ENCODE data around the gene NPBWR2.
A peak's percentile ranks its signal among the peaks of the same experiment; 100 is the strongest.

Gene NPBWR2

GRCh38 chr20:64080813-64081623 lies 26.3 kb downstream of the NPBWR2 start:
- Histone ChIP-seq H3K36me3 (ENCODE audit: control insufficient read depth, insufficient read depth, low read length) (no peaks in the 10 kb centered on the region), H3K4me3 (ENCODE audit: low read depth, low read length) (peak overlapping the region; percentile 82; the same call in 1 of the 2 replicates), H3K27me3 (ENCODE audit: control insufficient read depth, insufficient read depth, low read length) (peaks cover 57% of the 10 kb centered on the region), H3K4me1 (ENCODE audit: control insufficient read depth, insufficient read depth, low read length) (peaks cover 24% of the 10 kb centered on the region), H3K9me3 (ENCODE audit: control insufficient read depth, insufficient read depth, low read length) (no peaks in the 10 kb centered on the region), H3K9ac (ENCODE audit: low read depth, low read length) (no peak overlapping the region), H3K27ac (ENCODE audit: low read depth, low read length) (no peak overlapping the region)

DNA sequence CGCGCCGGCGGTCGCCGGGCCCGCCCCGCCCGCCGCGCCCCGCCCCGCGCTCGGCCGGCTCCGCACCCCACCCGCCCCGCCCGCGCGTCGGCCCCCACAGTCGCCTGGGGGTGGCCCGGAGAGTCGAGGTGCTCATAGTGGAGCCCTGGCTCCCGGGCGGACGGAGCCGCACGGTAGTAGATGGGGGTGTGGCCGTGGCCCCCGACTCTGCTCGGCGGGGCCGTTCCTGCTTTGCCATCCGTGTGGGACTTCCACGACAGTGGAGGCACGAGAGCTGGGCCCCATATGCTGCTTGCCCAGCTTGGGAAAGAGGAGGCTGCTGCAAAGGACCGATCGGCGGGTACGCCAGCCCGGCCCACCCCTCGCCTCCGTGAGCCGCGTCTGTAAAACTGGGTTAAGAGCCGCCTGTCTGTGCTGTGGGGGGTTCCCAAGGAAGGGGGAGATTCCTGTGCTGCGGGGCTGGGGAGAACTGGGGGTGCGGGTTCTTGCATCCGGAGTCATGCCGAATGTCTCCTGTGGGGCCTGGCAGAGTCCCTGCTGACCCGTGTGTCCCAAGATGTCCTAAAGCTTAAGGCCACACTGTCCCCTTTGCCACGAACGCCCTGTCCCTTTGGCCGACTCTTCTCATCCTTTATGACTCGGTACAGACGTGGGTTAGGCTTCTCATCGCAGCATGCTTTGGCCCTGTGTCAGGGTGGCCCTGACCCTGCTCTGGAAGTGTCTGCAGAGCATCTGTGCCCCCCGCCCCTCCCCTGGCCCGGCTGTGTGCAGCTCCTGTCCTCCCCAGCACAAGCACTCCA lies 27.2 kb downstream of the NPBWR2 start, which contains the start of gene OPRL1:
OPRL1 (plus strand) TSS at position 70 of the 800 bp plus-strand sequence. CDS start 12,639 bp downstream, outside the sequence.
- peak within 1 kb of the TSS; percentile 46; the same call in 1 of the 2 replicates for H3K9ac ChIP-seq (ENCODE audit: low read depth, low read length)
- peaks cover 24% of the 10 kb centered on the region for H3K4me1 ChIP-seq (ENCODE audit: control insufficient read depth, insufficient read depth, low read length)
- H3K27me3 ChIP-seq (ENCODE audit: control insufficient read depth, insufficient read depth, low read length), result peaks cover 49% of the 10 kb centered on the region
- H3K27ac ChIP-seq (ENCODE audit: low read depth, low read length), result peak within 1 kb of the TSS; percentile 21
- H3K36me3 ChIP-seq (ENCODE audit: control insufficient read depth, insufficient read depth, low read length), result no peaks in the 10 kb centered on the region
- peak within 1 kb of the TSS; percentile 82 for H3K4me3 ChIP-seq (ENCODE audit: low read depth, low read length)
- no peaks in the 10 kb centered on the region for H3K9me3 ChIP-seq (ENCODE audit: control insufficient read depth, insufficient read depth, low read length)

GRCh38 chr20:64079273-64080012 lies 27.9 kb downstream of the NPBWR2 start, which contains the start of gene RGS19:
RGS19 (minus strand) TSS chr20:64079518; CDS start chr20:64076886, 2,632 bp downstream.
- Histone ChIP-seq H3K27ac (ENCODE audit: low read depth, low read length) (peak within 1 kb of the TSS; percentile 21), H3K4me3 (ENCODE audit: low read depth, low read length) (peak within 1 kb of the TSS; percentile 82), H3K9ac (ENCODE audit: low read depth, low read length) (peak within 1 kb of the TSS; percentile 46; the same call in 1 of the 2 replicates), H3K9me3 (ENCODE audit: control insufficient read depth, insufficient read depth, low read length) (no peaks in the 10 kb centered on the region), H3K36me3 (ENCODE audit: control insufficient read depth, insufficient read depth, low read length) (no peaks in the 10 kb centered on the region), H3K4me1 (ENCODE audit: control insufficient read depth, insufficient read depth, low read length) (peaks cover 21% of the 10 kb centered on the region), H3K27me3 (ENCODE audit: control insufficient read depth, insufficient read depth, low read length) (peaks cover 41% of the 10 kb centered on the region)

DNA sequence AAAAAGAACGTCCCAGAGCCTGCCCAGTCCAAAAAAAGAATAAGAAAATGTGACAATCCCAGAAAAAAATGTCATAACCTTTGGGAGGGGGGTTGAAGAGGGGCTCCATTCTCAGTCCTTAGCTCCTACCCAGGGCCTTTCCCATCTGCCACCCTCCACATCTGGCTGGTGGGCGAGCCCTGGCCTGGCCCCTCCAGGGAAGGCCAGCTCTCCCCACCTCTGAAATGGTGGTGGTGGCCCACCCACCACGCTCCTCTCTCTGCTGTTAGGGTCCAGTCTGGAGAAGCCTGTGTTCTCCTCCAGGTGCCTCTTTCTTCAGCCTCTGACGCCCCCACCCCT lies 28.5 kb downstream of the NPBWR2 start:
- H3K4me3 ChIP-seq (ENCODE audit: low read depth, low read length), result peak overlapping the region; percentile 82
- H3K9me3 ChIP-seq (ENCODE audit: control insufficient read depth, insufficient read depth, low read length), result no peaks in the 10 kb centered on the region
- peaks cover 17% of the 10 kb centered on the region for H3K4me1 ChIP-seq (ENCODE audit: control insufficient read depth, insufficient read depth, low read length)
- no peaks in the 10 kb centered on the region; the same call in 1 of the 2 replicates for H3K36me3 ChIP-seq (ENCODE audit: control insufficient read depth, insufficient read depth, low read length)
- no peak overlapping the region for H3K27ac ChIP-seq (ENCODE audit: low read depth, low read length)
- peaks cover 36% of the 10 kb centered on the region for H3K27me3 ChIP-seq (ENCODE audit: control insufficient read depth, insufficient read depth, low read length)
- no peak overlapping the region for H3K9ac ChIP-seq (ENCODE audit: low read depth, low read length)

- Histone ChIP-seq H3K27ac (ENCODE audit: low read depth, low read length) (no peak overlapping the region), H3K9me3 (ENCODE audit: control insufficient read depth, insufficient read depth, low read length) (no peaks in the 10 kb centered on the region), H3K9ac (ENCODE audit: low read depth, low read length) (no peak overlapping the region), H3K27me3 (ENCODE audit: control insufficient read depth, insufficient read depth, low read length) (peaks cover 27% of the 10 kb centered on the region), H3K4me1 (ENCODE audit: control insufficient read depth, insufficient read depth, low read length) (peaks cover 14% of the 10 kb centered on the region), H3K36me3 (ENCODE audit: control insufficient read depth, insufficient read depth, low read length) (no peaks in the 10 kb centered on the region; the same call in 1 of the 2 replicates), H3K4me3 (ENCODE audit: low read depth, low read length) (no peak overlapping the region)
Measured at GRCh38 chr20:64077876-64078551, 29.4 kb downstream of the NPBWR2 start.

DNA sequence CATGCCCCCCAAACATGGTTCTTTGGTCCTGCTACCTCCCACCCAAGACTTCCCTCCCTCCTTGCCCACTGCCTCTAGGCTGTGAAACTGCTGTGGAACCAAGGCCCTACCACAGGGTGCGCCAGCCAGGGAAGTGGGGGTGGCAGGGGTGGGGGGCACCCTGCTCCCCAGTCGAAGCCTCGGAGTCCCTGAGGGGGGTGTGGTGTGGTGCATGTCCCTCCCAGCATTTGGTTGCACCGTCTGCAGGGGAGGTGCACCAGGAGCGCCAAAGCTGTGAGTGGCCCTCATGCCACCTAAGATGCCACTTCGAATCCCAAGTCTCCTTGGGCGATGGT lies 29.9 kb downstream of the NPBWR2 start:
- no peaks in the 10 kb centered on the region for H3K9me3 ChIP-seq (ENCODE audit: control insufficient read depth, insufficient read depth, low read length)
- no peak overlapping the region for H3K27ac ChIP-seq (ENCODE audit: low read depth, low read length)
- peaks cover 23% of the 10 kb centered on the region for H3K27me3 ChIP-seq (ENCODE audit: control insufficient read depth, insufficient read depth, low read length)
- H3K9ac ChIP-seq (ENCODE audit: low read depth, low read length), result no peak overlapping the region
- H3K36me3 ChIP-seq (ENCODE audit: control insufficient read depth, insufficient read depth, low read length), result no peaks in the 10 kb centered on the region; the same call in 1 of the 2 replicates
- peaks cover 12% of the 10 kb centered on the region; the same call in 1 of the 2 replicates for H3K4me1 ChIP-seq (ENCODE audit: control insufficient read depth, insufficient read depth, low read length)
- no peak overlapping the region for H3K4me3 ChIP-seq (ENCODE audit: low read depth, low read length)

DNA sequence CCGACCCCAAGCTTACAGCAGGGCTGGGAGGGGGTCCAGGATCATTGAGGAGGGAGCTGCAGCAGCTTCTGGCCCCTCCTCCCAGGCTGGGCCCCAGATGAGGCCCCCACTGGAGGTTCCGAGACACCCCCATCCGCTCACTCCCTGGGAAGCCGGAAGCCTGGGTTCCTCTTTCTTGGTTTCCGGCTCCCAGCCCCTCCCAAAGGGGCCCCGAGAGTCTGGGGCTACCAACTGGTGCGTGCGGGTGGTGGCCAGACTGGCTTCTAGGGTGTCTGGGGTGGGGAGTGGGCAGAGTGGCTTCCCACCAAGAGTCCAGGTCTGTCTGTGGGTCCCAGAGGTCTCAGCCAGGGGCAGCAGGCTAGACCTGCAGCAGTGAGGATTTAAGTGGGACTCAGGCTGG lies 30.3 kb downstream of the NPBWR2 start:
- no peak overlapping the region for H3K27ac ChIP-seq (ENCODE audit: low read depth, low read length)
- H3K4me1 ChIP-seq (ENCODE audit: control insufficient read depth, insufficient read depth, low read length), result peaks cover 8% of the 10 kb centered on the region; the same call in 1 of the 2 replicates
- no peaks in the 10 kb centered on the region for H3K9me3 ChIP-seq (ENCODE audit: control insufficient read depth, insufficient read depth, low read length)
- no peak overlapping the region for H3K4me3 ChIP-seq (ENCODE audit: low read depth, low read length)
- H3K27me3 ChIP-seq (ENCODE audit: control insufficient read depth, insufficient read depth, low read length), result peaks cover 20% of the 10 kb centered on the region
- no peaks in the 10 kb centered on the region; the same call in 1 of the 2 replicates for H3K36me3 ChIP-seq (ENCODE audit: control insufficient read depth, insufficient read depth, low read length)
- H3K9ac ChIP-seq (ENCODE audit: low read depth, low read length), result no peak overlapping the region

DNA sequence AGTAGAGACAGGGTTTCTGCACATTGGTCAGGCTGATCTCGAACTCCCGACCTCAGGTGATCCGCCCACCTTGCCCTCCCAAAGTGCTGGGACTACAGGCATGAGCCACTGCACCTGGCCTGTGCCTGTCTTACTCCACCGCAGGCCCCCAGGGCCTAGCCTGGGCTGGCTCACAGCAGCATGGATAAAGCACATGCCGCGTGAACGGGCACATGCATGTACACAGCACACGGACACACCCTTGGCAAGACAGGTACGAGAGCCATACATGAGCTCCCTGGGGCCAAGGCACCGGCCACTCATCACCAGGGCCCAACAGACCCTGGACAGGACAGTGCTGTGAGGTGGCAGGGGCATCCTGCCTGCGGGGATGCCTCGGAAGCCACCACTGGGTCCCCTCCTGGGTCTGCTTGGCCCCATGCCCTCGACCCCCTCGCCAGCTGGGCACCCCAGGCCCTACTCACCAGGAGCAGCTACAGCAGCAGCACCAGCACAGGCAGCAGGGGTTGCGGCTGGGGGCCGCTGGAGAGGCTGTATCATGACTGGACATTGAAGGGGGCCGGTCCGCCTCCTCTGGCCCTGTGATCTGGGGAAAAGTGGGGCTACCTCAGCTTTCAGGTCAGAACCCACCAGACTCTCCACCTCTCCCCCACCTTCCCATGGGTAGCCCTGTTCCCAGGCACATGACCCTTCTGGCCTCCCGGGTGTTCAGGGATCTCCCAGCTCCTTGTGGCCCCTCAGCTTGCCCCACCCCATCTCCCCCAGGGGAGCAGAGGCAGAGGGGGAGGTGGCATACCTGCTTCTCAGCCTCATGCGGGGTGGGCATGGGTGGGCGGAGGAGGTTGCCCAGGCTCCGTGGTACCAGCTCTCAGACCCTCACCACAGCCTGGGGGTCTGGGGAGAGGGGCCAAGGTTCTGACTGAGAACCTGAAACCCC lies 31.0 kb downstream of the NPBWR2 start:
- H3K9ac ChIP-seq (ENCODE audit: low read depth, low read length), result no peak overlapping the region
- peaks cover 13% of the 10 kb centered on the region for H3K27me3 ChIP-seq (ENCODE audit: control insufficient read depth, insufficient read depth, low read length)
- peaks cover 6% of the 10 kb centered on the region; the same call in 1 of the 2 replicates for H3K4me1 ChIP-seq (ENCODE audit: control insufficient read depth, insufficient read depth, low read length)
- no peak overlapping the region for H3K27ac ChIP-seq (ENCODE audit: low read depth, low read length)
- H3K36me3 ChIP-seq (ENCODE audit: control insufficient read depth, insufficient read depth, low read length), result no peaks in the 10 kb centered on the region; the same call in 1 of the 2 replicates
- no peaks in the 10 kb centered on the region for H3K9me3 ChIP-seq (ENCODE audit: control insufficient read depth, insufficient read depth, low read length)
- H3K4me3 ChIP-seq (ENCODE audit: low read depth, low read length), result no peak overlapping the region

DNA sequence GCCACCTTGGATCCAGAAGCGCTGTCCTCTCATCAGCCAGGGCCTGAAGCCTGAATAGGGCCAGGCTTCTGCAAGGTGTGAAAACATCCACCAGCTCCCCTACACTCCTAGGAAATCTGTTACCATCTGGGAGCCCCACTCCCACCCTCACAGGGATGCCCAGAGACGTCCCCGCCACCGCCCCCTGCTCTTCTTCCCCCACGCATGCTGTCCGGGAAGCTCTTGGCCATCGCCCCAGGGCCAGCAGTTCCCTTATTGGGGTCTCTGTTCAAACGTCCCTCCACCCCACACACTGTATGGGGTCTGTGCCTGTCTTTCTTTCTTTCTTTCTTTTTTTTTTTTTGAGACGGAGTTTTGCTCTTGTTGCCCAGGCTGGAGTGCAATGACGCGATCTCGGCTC lies 31.8 kb downstream of the NPBWR2 start:
- Histone ChIP-seq H3K4me3 (ENCODE audit: low read depth, low read length) (no peak overlapping the region), H3K27ac (ENCODE audit: low read depth, low read length) (no peak overlapping the region), H3K9me3 (ENCODE audit: control insufficient read depth, insufficient read depth, low read length) (no peaks in the 10 kb centered on the region), H3K9ac (ENCODE audit: low read depth, low read length) (no peak overlapping the region), H3K36me3 (ENCODE audit: control insufficient read depth, insufficient read depth, low read length) (no peaks in the 10 kb centered on the region; the same call in 1 of the 2 replicates), H3K4me1 (ENCODE audit: control insufficient read depth, insufficient read depth, low read length) (peaks cover 5% of the 10 kb centered on the region; the same call in 1 of the 2 replicates), H3K27me3 (ENCODE audit: control insufficient read depth, insufficient read depth, low read length) (peaks cover 6% of the 10 kb centered on the region)

Data from HUES48 (cell line).